SK-N-SH treated with all-trans-retinoic acid at 6 μM for 48 hours (cell line): ENCODE results near the gene SFMBT2.

ENCODE experiments used
- ATAC-seq: fragments of 200-7000 bp; cut with Tn5 transposase; 3 replicates; pipeline ENCODE4 v1.9.1; 2020; ENCODE audit warnings: mild to moderate bottlenecking, moderate library complexity
- ARNTL ChIP-seq: fragments of 450-650 bp; formaldehyde crosslinking; IDR thresholded peaks from 2 replicates; pipeline ENCODE4 v1.5.0; 2020; ENCODE audit warnings: low read depth, mild to moderate bottlenecking, moderate library complexity, borderline replicate concordance
- BACH2 ChIP-seq: fragments of 250-450 bp; sonication (Bioruptor Pico); IDR thresholded peaks from 2 replicates; pipeline ENCODE4 v1.9.0; 2021; ENCODE audit warnings: mild to moderate bottlenecking, borderline replicate concordance
- CREB5 ChIP-seq: fragments of 250-450 bp; sonication (Bioruptor Pico); IDR thresholded peaks from 2 replicates; pipeline ENCODE4 v1.5.1; 2020; ENCODE audit warnings: low read depth, mild to moderate bottlenecking, moderate library complexity
- CSDC2 ChIP-seq: fragments of 250-450 bp; sonication (Bioruptor Pico); IDR thresholded peaks from 2 replicates; pipeline ENCODE4 v1.5.0; 2020; ENCODE audit warnings: mild to moderate bottlenecking, moderate library complexity
- ESRRG ChIP-seq: fragments of 250-450 bp; sonication (Bioruptor Pico); IDR thresholded peaks from 2 replicates; pipeline ENCODE4 v1.6.1; 2021; ENCODE audit warnings: mild to moderate bottlenecking
- GLIS3 ChIP-seq: fragments of 250-450 bp; sonication (Bioruptor Pico); IDR thresholded peaks from 2 replicates; pipeline ENCODE4 v1.5.0; 2020; ENCODE audit warnings: mild to moderate bottlenecking, moderate library complexity
- ISL1 ChIP-seq: fragments of 250-450 bp; sonication (Bioruptor Pico); IDR thresholded peaks from 2 replicates; pipeline ENCODE4 v2.1.2; 2022; ENCODE audit warnings: mild to moderate bottlenecking, moderate library complexity
- PATZ1 ChIP-seq: fragments of 250-450 bp; sonication (Bioruptor Pico); IDR thresholded peaks from 2 replicates; pipeline ENCODE4 v1.8.0; 2020; ENCODE audit warnings: mild to moderate bottlenecking, moderate library complexity, borderline replicate concordance
- POU6F1 ChIP-seq: fragments of 250-450 bp; sonication (Bioruptor Pico); IDR thresholded peaks from 2 replicates; pipeline ENCODE4 v1.8.0; 2021; ENCODE audit warnings: low read depth, mild to moderate bottlenecking, moderate library complexity, borderline replicate concordance
- RARB ChIP-seq: fragments of 250-450 bp; sonication (Bioruptor Pico); IDR thresholded peaks from 2 replicates; pipeline ENCODE4 v1.8.0; 2021; ENCODE audit warnings: mild to moderate bottlenecking, moderate library complexity
- SNAI2 ChIP-seq: fragments of 250-450 bp; sonication (Bioruptor Pico); IDR thresholded peaks from 2 replicates; pipeline ENCODE4 v1.5.0; 2020; ENCODE audit warnings: mild to moderate bottlenecking, moderate library complexity
- TCF4 ChIP-seq: fragments of 250-450 bp; sonication (Bioruptor Pico); IDR thresholded peaks from 2 replicates; pipeline ENCODE4 v1.8.0; 2021; ENCODE audit warnings: mild to moderate bottlenecking, moderate library complexity, borderline replicate concordance
- TOX ChIP-seq: fragments of 250-450 bp; sonication (Bioruptor Pico); IDR thresholded peaks from 2 replicates; pipeline ENCODE4 v1.8.0; 2021; ENCODE audit warnings: mild to moderate bottlenecking, moderate library complexity, borderline replicate concordance
- TSHZ2 ChIP-seq: fragments of 250-450 bp; sonication (Bioruptor Pico); IDR thresholded peaks from 2 replicates; pipeline ENCODE4 v1.5.0; 2020; ENCODE audit warnings: mild to moderate bottlenecking, moderate library complexity
- ZC3H10 ChIP-seq: fragments of 250-450 bp; sonication (Bioruptor Pico); IDR thresholded peaks from 2 replicates; pipeline ENCODE4 v1.5.1; 2021; ENCODE audit warnings: mild to moderate bottlenecking, moderate library complexity
- ZFP3 ChIP-seq: fragments of 250-450 bp; sonication (Bioruptor Pico); IDR thresholded peaks from 2 replicates; pipeline ENCODE4 v1.5.0; 2020; ENCODE audit warnings: mild to moderate bottlenecking, moderate library complexity
- ZFP30 ChIP-seq: fragments of 450-650 bp; formaldehyde crosslinking; IDR thresholded peaks from 2 replicates; pipeline ENCODE4 v1.5.0; 2022; ENCODE audit warnings: mild to moderate bottlenecking, moderate library complexity
- ZNF565 ChIP-seq: fragments of 450-650 bp; formaldehyde crosslinking; conservative IDR thresholded peaks from 2 replicates; pipeline ENCODE4 v1.5.0; 2020; ENCODE audit warnings: low read depth, mild to moderate bottlenecking, moderate library complexity
- ZNF70 ChIP-seq: fragments of 450-650 bp; formaldehyde crosslinking; IDR thresholded peaks from 2 replicates; pipeline ENCODE4 v1.5.0; 2020; ENCODE audit warnings: mild to moderate bottlenecking, moderate library complexity
- ZNF8 ChIP-seq: fragments of 450-650 bp; formaldehyde crosslinking; IDR thresholded peaks from 2 replicates; pipeline ENCODE4 v1.5.0; 2020; ENCODE audit warnings: mild to moderate bottlenecking, moderate library complexity

The SFMBT2 gene

GRCh38 chr10:7339510-7339909 is 71.3 kb downstream of the SFMBT2 start:
- no peak for TF ChIP-seq RARB (CRISPR knock-in tag)
- no peak for TF ChIP-seq ZNF565 (CRISPR knock-in tag)
- TF ChIP-seq ZNF8 (CRISPR knock-in tag): no peak
- TF ChIP-seq TCF4: no peak
- no peak for TF ChIP-seq ZC3H10
- TF ChIP-seq ARNTL (CRISPR knock-in tag): no peak
- TF ChIP-seq ESRRG (CRISPR knock-in tag): no peak
- no peak for TF ChIP-seq POU6F1 (CRISPR knock-in tag)
- no peak for TF ChIP-seq GLIS3 (CRISPR knock-in tag)
- TF ChIP-seq, all 23 proteins: peak for 0
- no peak for ATAC-seq

GRCh38 chr10:7338469-7338868 is 72.4 kb downstream of the SFMBT2 start:
- no peak for ATAC-seq
- TF ChIP-seq ZNF8 (CRISPR knock-in tag) (no peak), TSHZ2 (no peak), CREB5 (CRISPR knock-in tag) (no peak), TCF4 (no peak), ZC3H10 (no peak), ZNF70 (CRISPR knock-in tag) (no peak), SNAI2 (no peak), BACH2 (CRISPR knock-in tag) (no peak), GLIS3 (CRISPR knock-in tag) (no peak)

DNA sequence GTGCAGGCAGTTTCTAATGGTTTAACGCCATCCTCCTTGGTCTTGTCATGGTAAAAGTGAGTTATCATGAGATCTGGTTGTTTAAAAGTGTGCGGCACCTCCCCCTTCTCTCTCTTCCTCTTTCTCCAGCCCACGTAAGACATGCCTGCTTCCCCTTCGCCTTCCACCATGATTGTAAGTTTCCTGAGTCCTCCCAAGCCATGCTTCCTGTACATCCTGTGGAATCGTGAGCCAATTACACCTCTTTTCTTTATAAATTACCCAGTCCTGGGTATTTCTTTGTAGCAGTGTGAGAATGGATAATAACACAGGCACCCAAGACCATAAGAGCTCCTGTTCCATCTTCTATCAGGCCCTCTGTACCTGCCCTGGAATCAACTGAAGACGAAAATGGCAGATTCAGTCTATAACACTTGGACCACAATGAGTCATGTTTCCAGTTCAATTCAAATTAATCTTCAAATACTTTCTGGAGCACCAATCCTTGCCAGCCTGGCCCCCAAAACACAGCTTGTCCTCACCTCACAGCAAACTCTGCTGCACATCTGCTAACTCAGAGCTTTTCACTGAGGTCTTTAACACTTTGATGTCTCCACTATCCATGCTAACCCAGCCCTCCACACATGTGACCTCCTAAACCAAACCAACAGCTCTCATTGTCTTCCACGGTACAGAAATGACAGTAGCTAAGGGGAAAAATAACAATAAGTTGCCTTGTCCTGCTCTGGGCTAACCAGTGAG is 73.2 kb downstream of the SFMBT2 start:
- no peak for TF ChIP-seq ZNF565 (CRISPR knock-in tag)
- no peak for ATAC-seq

- ATAC-seq: no peak
- TF ChIP-seq BACH2 (CRISPR knock-in tag) (no peak), PATZ1 (CRISPR knock-in tag) (no peak), GLIS3 (CRISPR knock-in tag) (no peak), ZNF565 (CRISPR knock-in tag) (no peak), ZNF8 (CRISPR knock-in tag) (no peak), ESRRG (CRISPR knock-in tag) (no peak), ARNTL (CRISPR knock-in tag) (no peak)
These were observed 74.9 kb downstream of the SFMBT2 start for GRCh38 chr10:7335977-7336376.

GRCh38 chr10:7334642-7334964 is 76.2 kb downstream of the SFMBT2 start:
- ATAC-seq: no peak
- TF ChIP-seq RARB (CRISPR knock-in tag) (no peak), ZFP3 (CRISPR knock-in tag) (no peak), TOX (CRISPR knock-in tag) (no peak), CSDC2 (CRISPR knock-in tag) (no peak), ZFP30 (CRISPR knock-in tag) (no peak), TCF4 (no peak), ARNTL (CRISPR knock-in tag) (no peak), ISL1 (CRISPR knock-in tag) (no peak), ZC3H10 (no peak), ZNF8 (CRISPR knock-in tag) (no peak), CREB5 (CRISPR knock-in tag) (no peak), ZNF565 (CRISPR knock-in tag) (no peak), ESRRG (CRISPR knock-in tag) (no peak), ZNF70 (CRISPR knock-in tag) (no peak), TSHZ2 (no peak)
